ENCODE results near the gene USH2A. TPM values are rescaled to one million over a fixed set of nuclear protein-coding genes. Genes with fewer than 3 reads are reported as not detected.

The USH2A gene
- total RNA-seq = not detected in 2 replicates
- long read RNA-seq = 0 reads

DNA sequence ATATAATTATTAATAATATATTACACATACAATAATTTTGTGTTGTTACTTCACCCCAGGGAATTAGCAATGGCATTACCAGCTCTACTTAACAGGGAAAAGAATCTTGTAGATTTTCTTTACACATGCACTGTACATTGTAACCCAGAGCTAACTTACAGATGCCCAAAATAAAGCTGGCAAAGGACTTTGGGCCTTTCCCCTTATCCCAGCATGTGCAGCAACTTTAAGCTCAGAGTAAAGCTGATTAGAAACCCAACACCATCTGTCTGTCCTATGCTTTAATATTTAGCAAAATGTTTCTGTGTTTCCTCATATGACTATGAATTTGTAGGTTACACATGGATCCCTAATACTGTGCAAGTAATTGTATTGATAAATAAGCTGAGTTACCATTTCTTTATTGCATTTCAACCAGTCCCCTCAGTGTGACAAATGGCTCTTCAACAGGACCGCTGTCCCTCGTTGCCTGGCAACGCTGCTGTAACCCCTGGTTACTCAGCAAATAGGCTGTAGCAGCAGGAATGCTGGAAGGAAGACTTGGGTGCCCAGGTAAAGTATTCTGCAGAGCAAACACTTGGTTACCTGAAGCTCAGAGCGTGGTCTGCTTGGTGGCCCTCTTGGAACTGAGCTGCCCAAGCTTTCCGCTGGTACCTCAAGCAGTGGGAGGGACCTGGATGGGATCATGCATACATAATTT is at the start of gene USH2A:
Gene USH2A (minus strand): TSS at position 628 of the 700 bp plus-strand sequence. CDS start 1,112 bp downstream, outside the sequence.
- Mint-ChIP-seq H3K27ac (ENCODE audit: unreplicated experiment) (no peak within 1 kb of the TSS), H3K4me3 (ENCODE audit: unreplicated experiment) (no peak within 1 kb of the TSS), H3K9me3 (ENCODE audit: unreplicated experiment) (no peaks in the 10 kb centered on the region), H3K4me1 (ENCODE audit: unreplicated experiment) (no peaks in the 10 kb centered on the region), H3K36me3 (ENCODE audit: unreplicated experiment) (no peaks in the 10 kb centered on the region), H3K27me3 (ENCODE audit: unreplicated experiment) (peaks cover 29% of the 10 kb centered on the region)
- TF ChIP-seq, protein P1, sequence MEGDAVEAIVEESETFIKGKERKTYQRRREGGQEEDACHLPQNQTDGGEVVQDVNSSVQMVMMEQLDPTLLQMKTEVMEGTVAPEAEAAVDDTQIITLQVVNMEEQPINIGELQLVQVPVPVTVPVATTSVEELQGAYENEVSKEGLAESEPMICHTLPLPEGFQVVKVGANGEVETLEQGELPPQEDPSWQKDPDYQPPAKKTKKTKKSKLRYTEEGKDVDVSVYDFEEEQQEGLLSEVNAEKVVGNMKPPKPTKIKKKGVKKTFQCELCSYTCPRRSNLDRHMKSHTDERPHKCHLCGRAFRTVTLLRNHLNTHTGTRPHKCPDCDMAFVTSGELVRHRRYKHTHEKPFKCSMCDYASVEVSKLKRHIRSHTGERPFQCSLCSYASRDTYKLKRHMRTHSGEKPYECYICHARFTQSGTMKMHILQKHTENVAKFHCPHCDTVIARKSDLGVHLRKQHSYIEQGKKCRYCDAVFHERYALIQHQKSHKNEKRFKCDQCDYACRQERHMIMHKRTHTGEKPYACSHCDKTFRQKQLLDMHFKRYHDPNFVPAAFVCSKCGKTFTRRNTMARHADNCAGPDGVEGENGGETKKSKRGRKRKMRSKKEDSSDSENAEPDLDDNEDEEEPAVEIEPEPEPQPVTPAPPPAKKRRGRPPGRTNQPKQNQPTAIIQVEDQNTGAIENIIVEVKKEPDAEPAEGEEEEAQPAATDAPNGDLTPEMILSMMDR (IDR thresholded peaks at IDR 0.05) = no peak
- no peak for DNase-seq (ENCODE audit: extremely low spot score, unreplicated experiment)

DNA sequence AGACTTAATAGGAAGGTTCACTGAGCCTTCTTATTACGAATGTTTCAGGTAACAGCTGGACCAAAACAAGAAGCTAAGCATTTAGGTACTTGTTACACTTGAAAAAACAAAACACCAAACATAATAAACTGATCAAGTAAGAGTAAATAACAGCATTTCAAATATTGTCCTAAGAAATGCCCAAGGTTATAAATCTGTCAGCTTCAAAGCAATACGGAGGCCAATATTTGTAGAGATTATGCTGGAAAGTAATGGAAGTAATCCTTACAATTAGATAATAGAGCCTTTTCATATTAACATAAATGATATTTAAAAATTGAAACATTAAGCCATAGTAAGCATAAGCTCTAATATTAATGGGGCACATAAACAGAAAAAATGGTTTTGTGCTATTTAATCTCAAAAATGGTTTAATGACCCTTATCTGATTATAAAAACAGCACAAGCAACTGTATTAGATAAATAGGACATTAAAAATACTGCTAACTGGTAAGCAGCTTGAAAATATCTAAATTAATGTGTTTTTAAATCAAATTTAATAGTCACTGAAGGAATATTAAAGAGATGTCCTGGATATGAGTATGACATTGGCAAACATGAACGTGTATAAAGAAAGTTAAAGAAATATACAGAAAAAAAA is 43.0 kb upstream of the USH2A start:
- H3K9me3 Mint-ChIP-seq (ENCODE audit: unreplicated experiment) = no peaks in the 10 kb centered on the region
- H3K4me1 Mint-ChIP-seq (ENCODE audit: unreplicated experiment) = peaks cover 26% of the 10 kb centered on the region
- no peaks in the 10 kb centered on the region for H3K27me3 Mint-ChIP-seq (ENCODE audit: unreplicated experiment)
- no peak overlapping the region for H3K4me3 Mint-ChIP-seq (ENCODE audit: unreplicated experiment)
- no peak for DNase-seq (ENCODE audit: extremely low spot score, unreplicated experiment)
- no peak overlapping the region for H3K27ac Mint-ChIP-seq (ENCODE audit: unreplicated experiment)
- TF ChIP-seq, protein P1 (IDR thresholded peaks at IDR 0.05) = no peak
- no peaks in the 10 kb centered on the region for H3K36me3 Mint-ChIP-seq (ENCODE audit: unreplicated experiment)

DNA sequence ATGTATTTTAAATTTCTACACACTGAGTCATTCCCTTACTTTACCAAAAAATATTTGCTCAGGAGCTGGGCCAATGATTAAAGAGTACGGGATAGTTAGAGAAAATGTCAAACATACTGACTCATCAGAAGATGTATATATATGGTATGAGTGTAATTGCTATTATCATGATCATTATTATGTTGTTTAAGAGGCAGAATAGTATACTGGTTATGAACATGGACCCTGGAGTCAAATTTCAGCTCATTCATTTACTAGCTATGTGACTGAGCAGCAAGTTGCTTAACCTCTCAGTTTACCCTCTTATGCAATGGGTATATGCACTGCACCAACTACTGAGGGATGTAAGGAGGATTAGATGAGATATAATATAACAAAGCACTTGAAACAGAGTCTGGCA is 41.2 kb upstream of the USH2A start:
- no peak overlapping the region for H3K4me3 Mint-ChIP-seq (ENCODE audit: unreplicated experiment)
- no peak for DNase-seq (ENCODE audit: extremely low spot score, unreplicated experiment)
- TF ChIP-seq, protein P1 (IDR thresholded peaks at IDR 0.05) = no peak
- no peak overlapping the region for H3K27ac Mint-ChIP-seq (ENCODE audit: unreplicated experiment)
- peaks cover 27% of the 10 kb centered on the region for H3K4me1 Mint-ChIP-seq (ENCODE audit: unreplicated experiment)
- no peaks in the 10 kb centered on the region for H3K36me3 Mint-ChIP-seq (ENCODE audit: unreplicated experiment)
- no peaks in the 10 kb centered on the region for H3K27me3 Mint-ChIP-seq (ENCODE audit: unreplicated experiment)
- H3K9me3 Mint-ChIP-seq (ENCODE audit: unreplicated experiment) = no peaks in the 10 kb centered on the region

- DNase-seq (ENCODE audit: extremely low spot score, unreplicated experiment) = no peak
- TF ChIP-seq, protein P1 (IDR thresholded peaks at IDR 0.05) = no peak
- Mint-ChIP-seq H3K36me3 (ENCODE audit: unreplicated experiment) (no peaks in the 10 kb centered on the region), H3K9me3 (ENCODE audit: unreplicated experiment) (no peaks in the 10 kb centered on the region), H3K27me3 (ENCODE audit: unreplicated experiment) (no peaks in the 10 kb centered on the region), H3K4me3 (ENCODE audit: unreplicated experiment) (no peak overlapping the region), H3K27ac (ENCODE audit: unreplicated experiment) (no peak overlapping the region), H3K4me1 (ENCODE audit: unreplicated experiment) (peaks cover 38% of the 10 kb centered on the region)
These were observed 39.0 kb upstream of the USH2A start for GRCh38 chr1:216462066-216462775.

DNA sequence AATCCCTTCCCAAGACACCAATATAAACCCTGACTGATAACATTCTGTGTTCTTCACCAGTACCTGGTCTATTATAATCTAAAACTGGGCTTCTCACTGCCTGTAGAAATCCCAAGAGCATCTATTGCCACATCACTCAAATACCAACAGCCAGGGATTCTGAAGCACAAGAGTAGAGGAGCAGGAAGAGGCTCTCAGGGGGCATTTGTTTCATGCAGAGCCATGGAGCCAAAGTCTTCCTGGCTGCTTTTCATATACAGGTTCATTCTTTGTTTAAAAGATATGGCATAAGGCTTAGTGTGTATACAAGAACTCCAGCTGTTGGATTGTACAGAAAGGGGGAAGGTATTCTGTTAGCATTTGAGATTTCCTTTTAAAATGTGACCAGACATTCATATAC is 38.2 kb upstream of the USH2A start:
- no peak for DNase-seq (ENCODE audit: extremely low spot score, unreplicated experiment)
- Mint-ChIP-seq H3K4me3 (ENCODE audit: unreplicated experiment) (no peak overlapping the region), H3K27me3 (ENCODE audit: unreplicated experiment) (no peaks in the 10 kb centered on the region), H3K4me1 (ENCODE audit: unreplicated experiment) (peaks cover 45% of the 10 kb centered on the region), H3K27ac (ENCODE audit: unreplicated experiment) (no peak overlapping the region), H3K36me3 (ENCODE audit: unreplicated experiment) (no peaks in the 10 kb centered on the region), H3K9me3 (ENCODE audit: unreplicated experiment) (no peaks in the 10 kb centered on the region)
- TF ChIP-seq, protein P1 (IDR thresholded peaks at IDR 0.05) = no peak
